WI38 (cell line): ENCODE measurements around the gene COPA.

Experiments used
- H3K4me3 ChIP-seq: 2 replicates; pipeline ENCODE4 v1.5.1; 2011; ENCODE audit warnings: low read depth, mild to moderate bottlenecking, control low read depth, low read length
- CTCF ChIP-seq: IDR thresholded peaks from 2 replicates; pipeline ENCODE4 v1.5.1; 2012; ENCODE audit warnings: low read depth, mild to moderate bottlenecking, control low read depth, low read length

COPA gene

GRCh38 chr1:160360227-160360695 is 17.2 kb upstream of the COPA start:
- no peak for TF ChIP-seq CTCF
- no peak overlapping the region for H3K4me3 ChIP-seq

- no peak for TF ChIP-seq CTCF
- H3K4me3 ChIP-seq = no peak overlapping the region
Measured at GRCh38 chr1:160359559-160360226, 16.6 kb upstream of the COPA start.

GRCh38 chr1:160358073-160358472 is 15.0 kb upstream of the COPA start:
- TF ChIP-seq CTCF = no peak
- no peak overlapping the region for H3K4me3 ChIP-seq

- TF ChIP-seq CTCF = no peak
- no peak overlapping the region for H3K4me3 ChIP-seq
Measured at GRCh38 chr1:160357286-160358002, 14.4 kb upstream of the COPA start.

- H3K4me3 ChIP-seq = no peak overlapping the region
- TF ChIP-seq CTCF = peak; percentile 54
Measured at GRCh38 chr1:160354388-160354985, 11.4 kb upstream of the COPA start.

- no peak for TF ChIP-seq CTCF
Measured at GRCh38 chr1:160353223-160353622, 10.2 kb upstream of the COPA start.

GRCh38 chr1:160352555-160352954 is 9.5 kb upstream of the COPA start:
- TF ChIP-seq CTCF = no peak

More at GRCh38 chr1:160353223-160353622, 10.2 kb upstream of the COPA start:
- no peak overlapping the region for H3K4me3 ChIP-seq

More at GRCh38 chr1:160352555-160352954, 9.5 kb upstream of the COPA start:
- no peak overlapping the region for H3K4me3 ChIP-seq
